Type B pancreatic cell (in vitro differentiated cells): ENCODE results near the gene GM2A. TPM values are rescaled to one million over a fixed set of nuclear protein-coding genes. Genes with fewer than 3 reads are reported as not detected.
A peak's percentile ranks its signal among the peaks of the same experiment; 100 is the strongest.
"Not testable (repeated sequence)": the region's sequence is repeated elsewhere in the genome, so short reads cannot be mapped to it uniquely, and the experiment has no call there.

Experiments
- DNase-seq: peaks from one replicate; pipeline ENCODE4 v3.0.0; 2021; ENCODE audit warnings: mixed read lengths; ENCODE audit not compliant: unreplicated experiment; ENCODE audit errors: extremely low spot score
- H3K27ac Mint-ChIP-seq: 2 replicates; pipeline ENCODE4 v1.8.0; 2021; ENCODE audit warnings: mild to moderate bottlenecking, mixed read lengths
- H3K27me3 Mint-ChIP-seq: 2 replicates; pipeline ENCODE4 v1.8.0; 2021; ENCODE audit warnings: mixed read lengths
- H3K36me3 Mint-ChIP-seq: 2 replicates; pipeline ENCODE4 v1.8.0; 2021; ENCODE audit warnings: mixed read lengths
- H3K4me1 Mint-ChIP-seq: one replicate; pipeline ENCODE4 v1.8.0; 2021; ENCODE audit warnings: mixed read lengths; ENCODE audit not compliant: unreplicated experiment
- H3K4me3 Mint-ChIP-seq: 2 replicates; pipeline ENCODE4 v1.8.0; 2021; ENCODE audit warnings: mild to moderate bottlenecking, mixed read lengths
- H3K9me3 Mint-ChIP-seq: 2 replicates; pipeline ENCODE4 v1.8.0; 2021; ENCODE audit warnings: mixed read lengths
- total RNA-seq: library from RNA; stranded (reverse); gene quantifications from 2 replicates; pipeline ENCODE4 v1.2.1, GENCODE V29; 2021; ENCODE audit warnings: low replicate concordance
- TF ChIP-seq, protein P1 (sequence below): fragments of 200-600 bp; sonication (generic); conservative IDR thresholded peaks from 2 replicates; pipeline ENCODE4 v1.5.0; 2021; ENCODE audit warnings: antibody characterized with exemption, mild to moderate bottlenecking

Gene GM2A
- total RNA-seq, 1 donor from 2014 or later: 38.1 TPM

DNA sequence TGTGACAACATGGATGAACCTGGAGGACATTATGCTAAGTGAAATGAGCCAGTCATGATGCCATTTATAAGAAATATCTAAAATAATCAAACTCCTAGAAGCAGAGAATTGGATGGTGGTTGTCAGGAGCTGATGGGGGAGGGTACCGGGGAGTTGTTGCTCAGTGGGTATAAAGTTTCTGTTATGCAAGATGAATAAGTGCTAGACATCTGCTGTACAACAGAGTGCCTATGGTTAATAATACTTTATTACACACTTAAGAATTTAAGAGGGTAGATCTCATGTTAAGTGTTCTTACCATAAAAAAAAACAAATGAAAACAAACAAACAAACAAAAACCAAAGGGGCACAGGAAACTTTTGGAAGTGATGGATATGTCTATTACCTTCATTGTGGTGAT is 16.1 kb upstream of the GM2A start:
- TF ChIP-seq, protein P1, sequence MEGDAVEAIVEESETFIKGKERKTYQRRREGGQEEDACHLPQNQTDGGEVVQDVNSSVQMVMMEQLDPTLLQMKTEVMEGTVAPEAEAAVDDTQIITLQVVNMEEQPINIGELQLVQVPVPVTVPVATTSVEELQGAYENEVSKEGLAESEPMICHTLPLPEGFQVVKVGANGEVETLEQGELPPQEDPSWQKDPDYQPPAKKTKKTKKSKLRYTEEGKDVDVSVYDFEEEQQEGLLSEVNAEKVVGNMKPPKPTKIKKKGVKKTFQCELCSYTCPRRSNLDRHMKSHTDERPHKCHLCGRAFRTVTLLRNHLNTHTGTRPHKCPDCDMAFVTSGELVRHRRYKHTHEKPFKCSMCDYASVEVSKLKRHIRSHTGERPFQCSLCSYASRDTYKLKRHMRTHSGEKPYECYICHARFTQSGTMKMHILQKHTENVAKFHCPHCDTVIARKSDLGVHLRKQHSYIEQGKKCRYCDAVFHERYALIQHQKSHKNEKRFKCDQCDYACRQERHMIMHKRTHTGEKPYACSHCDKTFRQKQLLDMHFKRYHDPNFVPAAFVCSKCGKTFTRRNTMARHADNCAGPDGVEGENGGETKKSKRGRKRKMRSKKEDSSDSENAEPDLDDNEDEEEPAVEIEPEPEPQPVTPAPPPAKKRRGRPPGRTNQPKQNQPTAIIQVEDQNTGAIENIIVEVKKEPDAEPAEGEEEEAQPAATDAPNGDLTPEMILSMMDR: no peak
- peaks cover 14% of the 10 kb centered on the region for H3K4me1 Mint-ChIP-seq
- no peak overlapping the region for H3K4me3 Mint-ChIP-seq
- H3K27ac Mint-ChIP-seq: no peak overlapping the region
- H3K9me3 Mint-ChIP-seq: no peaks in the 10 kb centered on the region
- no peak for DNase-seq
- no peaks in the 10 kb centered on the region for H3K27me3 Mint-ChIP-seq
- H3K36me3 Mint-ChIP-seq: no peaks in the 10 kb centered on the region

DNA sequence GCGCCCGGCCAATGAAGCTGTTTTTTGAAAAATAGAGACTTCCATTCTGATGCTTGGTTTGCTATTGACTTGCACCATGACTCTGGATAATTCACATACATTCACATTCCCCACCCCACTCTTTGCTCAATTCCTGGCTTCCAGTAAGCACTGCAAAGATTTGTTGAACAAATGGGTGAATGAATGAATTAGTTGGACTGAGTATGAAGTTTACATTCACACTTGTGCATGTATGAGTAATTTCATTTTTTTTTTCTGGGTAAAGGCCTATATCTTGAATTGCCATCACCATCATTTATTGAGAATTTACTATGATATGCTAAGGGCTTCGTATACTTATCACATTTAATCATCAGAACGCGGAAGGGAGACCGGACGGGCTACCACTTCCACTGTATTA is 15.3 kb upstream of the GM2A start:
- TF ChIP-seq, protein P1: no peak
- DNase-seq: no peak
- H3K4me1 Mint-ChIP-seq: peaks cover 14% of the 10 kb centered on the region
- no peak overlapping the region for H3K27ac Mint-ChIP-seq
- no peaks in the 10 kb centered on the region for H3K9me3 Mint-ChIP-seq
- no peaks in the 10 kb centered on the region for H3K27me3 Mint-ChIP-seq
- no peak overlapping the region for H3K4me3 Mint-ChIP-seq
- no peaks in the 10 kb centered on the region for H3K36me3 Mint-ChIP-seq

DNA sequence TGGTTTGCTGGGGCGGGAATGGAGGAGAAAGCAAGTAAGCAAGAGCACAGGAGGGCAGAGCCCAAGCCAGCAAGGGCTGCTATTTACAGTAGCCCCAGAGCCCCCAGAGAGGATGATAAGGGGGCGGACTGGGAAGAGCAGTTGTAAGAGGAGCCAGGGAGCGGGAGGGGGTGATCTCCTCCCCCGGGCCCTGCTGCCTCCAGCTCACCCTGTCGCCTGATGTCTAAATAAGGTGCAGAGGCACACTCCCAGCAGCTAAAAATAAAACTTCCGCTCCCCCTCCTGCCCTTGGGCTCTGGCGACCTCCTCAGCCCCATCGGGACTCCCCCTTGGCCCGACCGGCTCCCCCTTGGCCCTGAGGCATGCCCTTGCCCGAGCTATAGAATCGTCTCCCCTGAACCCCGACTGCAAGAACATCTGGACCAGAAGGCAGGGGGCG is 14.7 kb upstream of the GM2A start:
- H3K27me3 Mint-ChIP-seq: no peaks in the 10 kb centered on the region
- H3K36me3 Mint-ChIP-seq: no peaks in the 10 kb centered on the region
- DNase-seq: no peak
- H3K9me3 Mint-ChIP-seq: no peaks in the 10 kb centered on the region
- no peak overlapping the region for H3K4me3 Mint-ChIP-seq
- no peak overlapping the region for H3K27ac Mint-ChIP-seq
- peaks cover 14% of the 10 kb centered on the region for H3K4me1 Mint-ChIP-seq
- TF ChIP-seq, protein P1: no peak

DNA sequence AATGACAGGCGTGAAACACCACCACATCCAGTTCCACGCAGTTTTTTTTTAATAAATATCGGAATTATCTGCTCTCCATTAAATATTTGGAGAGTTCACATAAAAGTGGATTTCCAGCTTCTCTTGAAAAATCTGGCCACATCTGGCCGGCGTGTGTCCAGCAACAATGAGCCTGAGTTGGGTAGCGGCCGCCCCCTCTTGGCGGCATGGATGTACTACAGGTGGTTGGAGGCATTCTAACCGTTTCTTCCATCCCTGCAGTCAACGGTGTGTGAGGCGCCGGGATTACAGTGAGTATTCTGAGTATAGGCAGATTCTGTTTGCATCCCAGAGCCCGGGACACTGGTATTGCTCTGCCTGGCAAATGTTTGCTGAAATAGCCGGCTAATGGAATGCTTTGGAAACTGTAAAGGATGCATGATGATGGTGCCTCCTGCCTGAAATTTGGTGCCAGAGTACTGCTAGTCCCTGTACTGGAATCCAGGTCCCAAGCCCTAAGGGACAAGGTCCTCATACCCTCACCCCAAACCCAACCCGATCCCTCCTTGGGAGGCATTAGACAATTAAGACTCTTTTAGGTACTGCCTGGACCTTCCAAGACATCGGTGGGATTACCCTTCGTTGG is 13.6 kb upstream of the GM2A start:
- Mint-ChIP-seq H3K4me1 (peaks cover 14% of the 10 kb centered on the region), H3K4me3 (no peak overlapping the region), H3K9me3 (no peaks in the 10 kb centered on the region), H3K27ac (no peak overlapping the region), H3K36me3 (no peaks in the 10 kb centered on the region), H3K27me3 (no peaks in the 10 kb centered on the region)
- TF ChIP-seq, protein P1: peak; percentile 76
- DNase-seq: no peak

DNA sequence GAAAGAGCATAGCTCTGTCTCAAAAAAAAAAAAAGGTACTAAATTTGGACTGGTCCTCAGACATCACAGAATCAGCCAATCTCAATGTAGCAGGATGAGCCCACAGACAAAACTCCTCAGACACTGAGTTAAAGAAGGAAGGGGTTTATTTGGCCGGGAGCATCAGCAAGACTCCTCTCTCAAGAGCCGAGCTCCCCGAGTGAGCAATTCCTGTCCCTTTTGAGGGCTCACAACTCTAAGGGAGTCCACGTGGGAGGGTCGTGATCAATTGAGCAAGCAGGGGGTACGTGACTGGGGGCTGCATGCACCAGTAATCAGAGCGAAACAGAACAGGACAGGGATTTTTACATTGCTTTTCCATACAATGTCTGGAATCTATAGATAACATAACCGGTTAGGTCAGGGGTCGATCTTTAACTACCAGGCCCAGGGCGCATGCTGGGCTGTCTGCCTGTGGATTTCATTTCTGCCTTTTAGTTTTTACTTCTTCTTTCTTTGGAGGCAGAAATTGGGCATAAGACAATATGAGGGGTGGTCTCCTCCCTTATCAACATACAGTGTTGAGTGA is 12.6 kb upstream of the GM2A start:
- not testable (repeated sequence) for H3K9me3 Mint-ChIP-seq, DNase-seq, H3K36me3 Mint-ChIP-seq, H3K27ac Mint-ChIP-seq, H3K4me3 Mint-ChIP-seq, H3K27me3 Mint-ChIP-seq
- H3K4me1 Mint-ChIP-seq: peaks cover 14% of the 10 kb centered on the region

DNA sequence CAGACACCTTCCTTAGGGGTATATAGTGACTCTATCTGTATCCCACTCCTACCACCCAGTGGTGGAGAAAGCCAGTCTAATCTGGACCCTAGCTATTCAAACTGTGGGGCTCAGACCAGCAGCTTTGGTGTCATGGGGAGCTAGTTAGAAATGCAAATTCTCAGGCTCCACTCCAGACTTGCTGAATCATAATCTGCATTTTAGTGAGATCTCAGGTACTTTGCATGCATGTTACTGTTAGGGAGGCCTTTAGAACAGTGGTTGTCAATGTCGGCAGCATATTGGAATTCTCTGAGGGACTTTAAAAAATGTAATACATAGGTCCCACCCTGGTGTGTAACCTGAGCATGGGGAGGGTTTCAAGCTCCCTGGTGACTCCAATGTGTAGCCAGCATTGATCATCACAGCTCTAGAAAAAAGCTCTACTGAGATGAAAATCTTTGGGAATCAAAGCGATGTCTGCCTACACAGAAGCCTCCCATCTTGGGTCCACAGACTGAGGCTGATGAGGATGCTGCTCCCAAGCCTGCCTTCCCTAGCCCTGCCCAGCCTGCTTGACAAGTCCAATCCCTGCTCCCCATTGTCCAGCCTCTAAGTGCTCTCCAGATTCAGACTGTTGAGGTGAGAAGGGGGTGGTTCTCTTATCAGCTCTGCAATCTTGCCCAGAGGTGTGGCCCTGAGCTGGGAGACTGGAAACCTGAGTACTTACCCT is 11.9 kb upstream of the GM2A start:
- Mint-ChIP-seq H3K4me3 (no peak overlapping the region), H3K27ac (no peak overlapping the region), H3K27me3 (no peaks in the 10 kb centered on the region), H3K9me3 (no peaks in the 10 kb centered on the region), H3K4me1 (peaks cover 14% of the 10 kb centered on the region), H3K36me3 (no peaks in the 10 kb centered on the region)
- TF ChIP-seq, protein P1: no peak
- DNase-seq: no peak
